OCI-LY3 (cell line): ENCODE data around the gene DNAAF9.

ENCODE experiments used
- H2AFZ ChIP-seq: fragments of 200-600, 300-600 bp; shearing (Covaris generic); 2 replicates; pipeline ENCODE4 v1.6.0; 2014; ENCODE audit warnings: antibody characterized with exemption, low read depth, low read length
- H3K27ac ChIP-seq: fragments of 200-600, 300-600 bp; sonication (generic); 2 replicates; pipeline ENCODE4 v1.5.1; 2014; ENCODE audit warnings: mild to moderate bottlenecking, low read length, moderate library complexity, mixed read lengths
- H3K27me3 ChIP-seq: fragments of 200-600, 300-600 bp; sonication (generic); 2 replicates; pipeline ENCODE4 v1.6.1; 2014; ENCODE audit warnings: low read depth, low read length, mixed read lengths
- H3K36me3 ChIP-seq: fragments of 200-600, 300-600 bp; sonication (generic); replicated peaks from 2 replicates; pipeline ENCODE3; 2014; ENCODE audit warnings: low read depth, low read length, mixed read lengths
- H3K4me1 ChIP-seq: fragments of 300-600, 200-600 bp; sonication (generic); 2 replicates; pipeline ENCODE4 v1.6.1; 2014; ENCODE audit warnings: low read length, mixed read lengths
- H3K4me2 ChIP-seq: fragments of 200-600, 300-600 bp; sonication (generic); 2 replicates; pipeline ENCODE4 v1.6.1; 2014; ENCODE audit warnings: low read length, mixed read lengths
- H3K4me3 ChIP-seq: fragments of 300-600, 200-600 bp; sonication (generic); 2 replicates; pipeline ENCODE4 v1.5.1; 2014; ENCODE audit warnings: antibody characterized with exemption, mild to moderate bottlenecking, low read length, moderate library complexity
- H3K79me2 ChIP-seq: fragments of 300-600, 200-600 bp; shearing (Covaris generic); 2 replicates; pipeline ENCODE4 v1.6.1; 2014; ENCODE audit warnings: mild to moderate bottlenecking, low read length, mixed read lengths
- H3K9ac ChIP-seq: fragments of 300-600, 200-600 bp; shearing (Covaris generic); 2 replicates; pipeline ENCODE4 v1.6.0; 2014; ENCODE audit warnings: mild to moderate bottlenecking, low read length, moderate library complexity
- H3K9me3 ChIP-seq: fragments of 200-600, 300-600 bp; shearing (Covaris generic); 2 replicates; pipeline ENCODE4 v1.6.1; 2014; ENCODE audit warnings: low read length, mixed read lengths; ENCODE audit not compliant: insufficient read depth
- H4K20me1 ChIP-seq: fragments of 200-600, 300-600 bp; sonication (generic); 2 replicates; pipeline ENCODE4 v1.6.1; 2016; ENCODE audit warnings: low read length, mixed read lengths; ENCODE audit not compliant: insufficient read depth
- EZH2phosphoT487 ChIP-seq: fragments of 200-600 bp; shearing (Covaris generic); IDR thresholded peaks from 2 replicates; pipeline ENCODE4 v1.6.1; 2018; ENCODE audit warnings: antibody characterized with exemption, mixed run types, low read depth
- TF ChIP-seq, protein P1 (sequence below): fragments of 200-600, 300-600 bp; sonication (generic); IDR thresholded peaks from 2 replicates; pipeline ENCODE4 v1.5.1; 2014; ENCODE audit warnings: antibody characterized with exemption, low read length, low read depth

The DNAAF9 gene

DNA sequence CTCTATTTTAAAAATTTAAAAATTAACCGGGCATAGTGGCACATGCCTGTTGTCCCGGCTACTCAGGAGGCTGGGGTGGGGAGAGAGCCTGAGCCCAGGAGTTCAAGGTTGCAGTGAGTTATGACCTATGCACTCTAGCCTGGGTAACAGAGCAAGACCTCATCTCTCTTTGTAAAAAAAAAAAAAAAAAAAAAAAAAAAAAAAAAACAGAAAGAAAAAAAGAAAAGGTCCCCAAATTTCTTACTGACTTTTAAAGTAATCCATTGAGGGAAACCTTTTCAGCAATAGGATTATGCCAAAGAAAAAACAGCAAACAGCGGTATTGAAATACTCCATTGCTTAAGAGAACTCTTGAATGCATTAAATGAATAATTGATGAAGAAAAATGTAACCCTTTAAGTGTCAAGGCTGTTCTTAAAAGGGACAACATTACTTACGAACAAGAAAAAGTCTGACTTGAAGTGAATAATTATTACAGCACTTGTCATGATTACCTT is 6.0 kb upstream of the DNAAF9 start:
- Histone ChIP-seq H3K27me3 (peaks cover 13% of the 10 kb centered on the region), H3K4me3 (no peak overlapping the region), H3K9me3 (no peaks in the 10 kb centered on the region), H3K9ac (no peak overlapping the region), H3K4me2 (no peak overlapping the region), H3K4me1 (no peaks in the 10 kb centered on the region), H3K79me2 (no peaks in the 10 kb centered on the region), H3K27ac (no peak overlapping the region), H3K36me3 (no peaks in the 10 kb centered on the region), H2AFZ (no peak overlapping the region), H4K20me1 (no peaks in the 10 kb centered on the region)
- TF ChIP-seq EZH2phosphoT487, result no peak
- TF ChIP-seq, protein P1, sequence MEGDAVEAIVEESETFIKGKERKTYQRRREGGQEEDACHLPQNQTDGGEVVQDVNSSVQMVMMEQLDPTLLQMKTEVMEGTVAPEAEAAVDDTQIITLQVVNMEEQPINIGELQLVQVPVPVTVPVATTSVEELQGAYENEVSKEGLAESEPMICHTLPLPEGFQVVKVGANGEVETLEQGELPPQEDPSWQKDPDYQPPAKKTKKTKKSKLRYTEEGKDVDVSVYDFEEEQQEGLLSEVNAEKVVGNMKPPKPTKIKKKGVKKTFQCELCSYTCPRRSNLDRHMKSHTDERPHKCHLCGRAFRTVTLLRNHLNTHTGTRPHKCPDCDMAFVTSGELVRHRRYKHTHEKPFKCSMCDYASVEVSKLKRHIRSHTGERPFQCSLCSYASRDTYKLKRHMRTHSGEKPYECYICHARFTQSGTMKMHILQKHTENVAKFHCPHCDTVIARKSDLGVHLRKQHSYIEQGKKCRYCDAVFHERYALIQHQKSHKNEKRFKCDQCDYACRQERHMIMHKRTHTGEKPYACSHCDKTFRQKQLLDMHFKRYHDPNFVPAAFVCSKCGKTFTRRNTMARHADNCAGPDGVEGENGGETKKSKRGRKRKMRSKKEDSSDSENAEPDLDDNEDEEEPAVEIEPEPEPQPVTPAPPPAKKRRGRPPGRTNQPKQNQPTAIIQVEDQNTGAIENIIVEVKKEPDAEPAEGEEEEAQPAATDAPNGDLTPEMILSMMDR, result no peak

DNA sequence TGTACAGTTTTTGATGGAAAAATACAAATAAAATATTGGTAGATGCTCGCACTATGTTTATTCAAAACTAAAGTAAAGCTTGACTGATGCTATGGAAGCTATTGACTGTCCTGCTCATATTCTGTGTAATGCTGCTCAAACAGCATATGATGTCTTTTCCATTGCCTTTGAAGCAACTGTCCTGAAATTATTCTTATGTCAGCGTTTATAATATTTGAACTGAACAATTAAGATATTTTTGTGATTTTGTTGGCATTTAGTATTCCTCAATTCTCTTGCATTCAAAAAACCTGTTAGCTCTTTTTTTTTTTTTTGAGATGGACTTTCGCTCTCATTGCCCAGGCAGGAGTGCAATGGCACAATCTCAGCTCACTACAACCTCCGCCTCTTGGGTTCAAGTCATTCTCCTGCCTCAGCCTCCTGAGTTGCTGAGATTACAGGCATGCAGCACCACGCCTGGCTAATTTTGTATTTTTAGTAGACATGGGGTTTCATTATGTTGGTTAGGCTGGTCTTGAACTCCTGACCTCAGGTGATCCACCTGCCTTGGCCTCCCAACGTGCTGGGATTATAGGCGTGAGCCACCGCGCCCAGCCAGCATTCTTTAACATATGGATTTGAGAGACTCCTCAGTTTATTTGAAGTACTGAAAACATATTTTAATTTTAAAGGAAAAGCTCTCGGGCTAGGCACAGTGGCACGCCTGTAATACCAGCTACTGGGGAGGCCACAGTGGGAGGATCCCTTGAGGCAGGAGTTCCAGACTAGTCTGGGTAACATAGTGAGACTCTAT is 5.3 kb upstream of the DNAAF9 start:
- Histone ChIP-seq H3K4me2 (no peak overlapping the region), H2AFZ (no peak overlapping the region), H3K4me3 (no peak overlapping the region), H3K9me3 (no peaks in the 10 kb centered on the region), H3K27ac (no peak overlapping the region), H4K20me1 (no peaks in the 10 kb centered on the region), H3K9ac (no peak overlapping the region), H3K36me3 (no peaks in the 10 kb centered on the region), H3K79me2 (no peaks in the 10 kb centered on the region), H3K4me1 (no peaks in the 10 kb centered on the region), H3K27me3 (peaks cover 13% of the 10 kb centered on the region)
- TF ChIP-seq, protein P1, result no peak
- TF ChIP-seq EZH2phosphoT487, result no peak

DNA sequence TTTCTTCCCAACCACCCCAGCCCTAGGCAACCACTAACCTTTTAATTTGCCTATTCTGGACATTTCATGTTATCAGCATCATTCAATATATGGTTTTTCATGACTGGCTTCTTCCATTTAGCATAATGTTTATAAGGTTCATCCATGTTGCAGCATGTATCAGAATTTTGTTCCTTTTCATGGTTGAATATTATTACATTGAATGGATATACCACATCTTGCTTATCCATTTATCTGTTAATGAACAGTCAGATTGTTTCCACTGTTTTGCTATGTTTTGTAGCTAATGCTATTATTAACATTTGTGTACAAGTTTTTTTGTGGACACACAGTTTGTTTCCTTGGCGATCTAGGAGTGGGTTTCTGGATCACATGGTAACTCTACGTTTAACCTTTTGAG is 3.0 kb upstream of the DNAAF9 start:
- no peak overlapping the region for H3K4me2 ChIP-seq
- H3K4me3 ChIP-seq, result no peak overlapping the region
- H3K9ac ChIP-seq, result no peak overlapping the region
- no peak for TF ChIP-seq EZH2phosphoT487
- TF ChIP-seq, protein P1, result no peak
- no peaks in the 10 kb centered on the region for H3K9me3 ChIP-seq
- H3K79me2 ChIP-seq, result no peaks in the 10 kb centered on the region
- H3K27me3 ChIP-seq, result peaks cover 25% of the 10 kb centered on the region
- no peak overlapping the region for H2AFZ ChIP-seq
- no peaks in the 10 kb centered on the region for H4K20me1 ChIP-seq
- H3K27ac ChIP-seq, result no peak overlapping the region
- H3K36me3 ChIP-seq, result no peaks in the 10 kb centered on the region
- peaks cover 6% of the 10 kb centered on the region for H3K4me1 ChIP-seq

DNA sequence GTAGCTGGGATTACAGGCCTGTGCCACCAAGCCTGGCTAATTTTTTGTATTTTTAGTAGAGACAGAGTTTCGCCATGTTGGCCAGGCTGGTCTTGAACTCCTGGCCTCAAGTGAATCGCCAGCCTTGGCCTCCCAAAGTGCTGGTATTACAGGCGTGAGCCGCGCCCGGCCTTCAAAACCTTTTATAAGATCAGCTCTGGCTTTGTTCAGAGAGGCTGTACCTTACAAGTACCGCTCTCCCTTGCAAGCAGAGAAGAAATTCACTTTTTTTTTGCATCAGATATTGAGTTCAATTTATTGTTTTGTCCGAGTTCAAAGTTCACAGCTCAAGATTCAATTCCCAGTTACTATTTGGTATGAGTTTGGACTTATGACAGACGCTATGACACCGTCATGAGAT is 1.9 kb upstream of the DNAAF9 start:
- no peak overlapping the region; the same call in 1 of the 2 replicates for H3K4me2 ChIP-seq
- no peak overlapping the region for H3K27ac ChIP-seq

More for the DNA sequence above, 1.9 kb upstream of the DNAAF9 start:
- H3K27me3 ChIP-seq, result peaks cover 25% of the 10 kb centered on the region
- H3K36me3 ChIP-seq, result no peaks in the 10 kb centered on the region
- no peak for TF ChIP-seq EZH2phosphoT487
- TF ChIP-seq, protein P1, result no peak
- H3K9me3 ChIP-seq, result no peaks in the 10 kb centered on the region
- no peak overlapping the region for H2AFZ ChIP-seq
- H3K9ac ChIP-seq, result no peak overlapping the region
- no peaks in the 10 kb centered on the region for H4K20me1 ChIP-seq
- no peak overlapping the region for H3K4me3 ChIP-seq
- peaks cover 6% of the 10 kb centered on the region for H3K4me1 ChIP-seq
- H3K79me2 ChIP-seq, result no peaks in the 10 kb centered on the region
